GM23338 (cell line): ENCODE data around the gene PGGHG. TPM values are rescaled to one million over a fixed set of nuclear protein-coding genes. Genes with fewer than 3 reads are reported as not detected.

Source experiments
- ATAC-seq: fragments of 200-7000 bp; cut with Tn5 transposase; 3 replicates; pipeline ENCODE4 v1.9.1; 2020
- DNase-seq: peaks from one replicate; pipeline ENCODE4 v3.0.0-alpha.2; 2015; ENCODE audit warnings: low spot score
- H2AFZ ChIP-seq: fragments of 200-600 bp; sonication (generic); 2 replicates; pipeline ENCODE4 v1.8.0; 2016; ENCODE audit warnings: antibody characterized with exemption, mild to moderate bottlenecking, moderate library complexity
- H3F3A ChIP-seq: fragments of 200-600 bp; sonication (generic); replicated peaks from 2 replicates; pipeline ENCODE4 v1.8.0; 2017; ENCODE audit warnings: antibody characterized with exemption, mixed run types, low read depth
- H3K27ac ChIP-seq: fragments of 200-600 bp; sonication (generic); 2 replicates; pipeline ENCODE4 v1.6.1; 2016; ENCODE audit warnings: low read depth
- H3K27me3 ChIP-seq: fragments of 200-600 bp; sonication (generic); 2 replicates; pipeline ENCODE4 v1.8.0; 2016; ENCODE audit warnings: mild to moderate bottlenecking, mixed run types, moderate library complexity; ENCODE audit not compliant: insufficient read depth
- H3K36me3 ChIP-seq: fragments of 200-600 bp; sonication (generic); 2 replicates; pipeline ENCODE4 v1.8.0; 2016; ENCODE audit warnings: mild to moderate bottlenecking; ENCODE audit not compliant: insufficient read depth
- H3K4me1 ChIP-seq: fragments of 200-600 bp; sonication (generic); 2 replicates; pipeline ENCODE4 v1.8.0; 2016; ENCODE audit warnings: mild to moderate bottlenecking, moderate library complexity; ENCODE audit not compliant: insufficient read depth
- H3K4me2 ChIP-seq: fragments of 200-600 bp; sonication (generic); 2 replicates; pipeline ENCODE4 v1.7.1; 2017; ENCODE audit warnings: mixed run types
- H3K4me3 ChIP-seq: fragments of 200-600 bp; sonication (generic); 2 replicates; pipeline ENCODE4 v1.6.1; 2016; ENCODE audit warnings: mixed run types
- H3K79me2 ChIP-seq: fragments of 200-600 bp; sonication (generic); replicated peaks from 2 replicates; pipeline ENCODE4 v1.8.0; 2017; ENCODE audit warnings: mild to moderate bottlenecking; ENCODE audit not compliant: insufficient read depth
- H3K9me2 ChIP-seq: fragments of 200-600 bp; sonication (generic); 2 replicates; pipeline ENCODE4 v1.8.0; 2017; ENCODE audit not compliant: insufficient read depth
- H4K20me1 ChIP-seq: fragments of 200-600 bp; sonication (generic); replicated peaks from 2 replicates; pipeline ENCODE4 v1.8.0; 2017; ENCODE audit warnings: mild to moderate bottlenecking; ENCODE audit not compliant: insufficient read depth
- H3K27ac Mint-ChIP-seq: 2 replicates; pipeline ENCODE4 v1.8.0; 2020; ENCODE audit warnings: inconsistent platforms, mild to moderate bottlenecking, moderate library complexity, mixed read lengths
- H3K27me3 Mint-ChIP-seq: 3 replicates; pipeline ENCODE4 v1.8.0; 2022; ENCODE audit warnings: low read depth, mild to moderate bottlenecking, moderate library complexity, mixed read lengths, inconsistent platforms; ENCODE audit not compliant: insufficient read depth, poor library complexity
- H3K36me3 Mint-ChIP-seq: 3 replicates; pipeline ENCODE4 v1.8.0; 2021; ENCODE audit warnings: low read depth, mild to moderate bottlenecking, inconsistent platforms, moderate library complexity, mixed read lengths
- H3K4me1 Mint-ChIP-seq: 3 replicates; pipeline ENCODE4 v1.8.0; 2020; ENCODE audit warnings: mild to moderate bottlenecking, inconsistent platforms, mixed read lengths
- H3K4me3 Mint-ChIP-seq: 3 replicates; pipeline ENCODE4 v1.8.0; 2021; ENCODE audit warnings: moderate library complexity, mild to moderate bottlenecking, inconsistent platforms, mixed read lengths
- H3K9me3 Mint-ChIP-seq: 3 replicates; pipeline ENCODE4 v1.8.0; 2020; ENCODE audit warnings: moderate library complexity, mild to moderate bottlenecking, inconsistent platforms, mixed read lengths
- CREB1 ChIP-seq: fragments of 250-450 bp; sonication (Bioruptor Pico); IDR thresholded peaks from 2 replicates; pipeline ENCODE4 v1.5.0; 2020; ENCODE audit warnings: low read depth, mild to moderate bottlenecking, moderate library complexity
- CTCF ChIP-seq, 2 experiments: fragments of 200-600 bp in 1 of 2; sonication (generic) in 1 of 2; conservative IDR thresholded peaks; 2 replicates each; pipeline versions ENCODE4 v1.5.1 to v1.6.1; 2016 to 2017; ENCODE audit warnings: antibody characterized with exemption in 2 of 2, low read depth in 2 of 2, mild to moderate bottlenecking in 2 of 2, moderate library complexity in 1 of 2
- EZH2 ChIP-seq: fragments of 200-600 bp; sonication (generic); IDR thresholded peaks from one replicate; pipeline ENCODE4 v1.8.0; 2017; ENCODE audit warnings: antibody characterized with exemption, mild to moderate bottlenecking, low read depth; ENCODE audit not compliant: unreplicated experiment
- EZH2phosphoT487 ChIP-seq: fragments of 200-600 bp; sonication (generic); IDR thresholded peaks from one replicate; pipeline ENCODE4 v1.8.1; 2018; ENCODE audit warnings: antibody characterized with exemption; ENCODE audit not compliant: unreplicated experiment
- JUNB ChIP-seq: IDR thresholded peaks from one replicate; pipeline ENCODE4 v1.6.1; 2016; ENCODE audit warnings: antibody characterized with exemption; ENCODE audit not compliant: unreplicated experiment
- NANOG ChIP-seq: IDR thresholded peaks from 2 replicates; pipeline ENCODE4 v1.6.1; 2016; ENCODE audit warnings: antibody characterized with exemption, borderline replicate concordance
- POLR2AphosphoS5 ChIP-seq: IDR thresholded peaks from 2 replicates; pipeline ENCODE4 v1.6.1; 2016; ENCODE audit warnings: antibody characterized with exemption, low read depth
- REST ChIP-seq: IDR thresholded peaks from one replicate; pipeline ENCODE4 v1.6.1; 2018; ENCODE audit warnings: antibody characterized with exemption; ENCODE audit not compliant: unreplicated experiment
- STAT1 ChIP-seq: IDR thresholded peaks from one replicate; pipeline ENCODE4 v1.6.1; 2016; ENCODE audit warnings: antibody characterized with exemption; ENCODE audit not compliant: unreplicated experiment
- ZNF331 ChIP-seq: fragments of 250-450 bp; sonication (Bioruptor Pico); IDR thresholded peaks from 2 replicates; pipeline ENCODE4 v1.5.0; 2020; ENCODE audit warnings: low read depth, mild to moderate bottlenecking, moderate library complexity
- ZNF462 ChIP-seq: fragments of 250-450 bp; sonication (Bioruptor Pico); IDR thresholded peaks from 2 replicates; pipeline ENCODE4 v1.5.0; 2020; ENCODE audit warnings: mild to moderate bottlenecking, moderate library complexity
- polyA plus RNA-seq: library from polyadenylated mRNA; unstranded; fragments of >200 nt; fragmentation: Nextera tagmentation; extraction: Ambion mirVana; gene quantifications from 2 replicates; pipeline ENCODE4 v1.2.1, GENCODE V29; 2016
- total RNA-seq: library from RNA; depleted of rRNA; stranded (reverse); fragments of >200 nt; shearing (Covaris generic); gene quantifications from 2 replicates; pipeline ENCODE4 v1.2.3, GENCODE V29; 2014

Gene PGGHG
- total and polyA plus RNA-seq, 2 experiments from 2014 or later, result 24.9 to 55.8 TPM

- H3K27ac ChIP-seq, result no peak overlapping the region
- Mint-ChIP-seq H3K4me3 (no peak overlapping the region), H3K36me3 (peaks cover 75% of the 10 kb centered on the region), H3K27ac (no peak overlapping the region), H3K9me3 (no peaks in the 10 kb centered on the region), H3K27me3 (peaks cover 3% of the 10 kb centered on the region), H3K4me1 (no peaks in the 10 kb centered on the region)
- ATAC-seq, result no peak
- no peak overlapping the region for H2AFZ ChIP-seq
- no peaks in the 10 kb centered on the region for H3K4me1 ChIP-seq
- no peak overlapping the region for H3K4me2 ChIP-seq
- H3K27me3 ChIP-seq, result no peaks in the 10 kb centered on the region
- no peak overlapping the region for H3K4me3 ChIP-seq
- H3F3A ChIP-seq, result peaks cover 3% of the 10 kb centered on the region; the same call in 1 of the 2 replicates
- TF ChIP-seq REST, result no peak
- TF ChIP-seq CTCF (conservative IDR thresholded peaks at IDR 0.05; ENCODE audit: low read depth in 2 of 2), result no peak
- no peak for TF ChIP-seq NANOG
- TF ChIP-seq JUNB, result no peak
- TF ChIP-seq ZNF462 (CRISPR knock-in tag), result no peak
- TF ChIP-seq EZH2, result no peak
- no peak for TF ChIP-seq EZH2phosphoT487
- TF ChIP-seq CREB1, result no peak
- no peak for TF ChIP-seq POLR2AphosphoS5
- no peak for TF ChIP-seq ZNF331 (CRISPR knock-in tag)
- no peak for TF ChIP-seq STAT1
- no peaks in the 10 kb centered on the region for H3K9me2 ChIP-seq
- peaks cover under 1% of the 10 kb centered on the region; the same call in 1 of the 2 replicates for H3K79me2 ChIP-seq
- H3K36me3 ChIP-seq, result peaks cover 42% of the 10 kb centered on the region
- H4K20me1 ChIP-seq, result peaks cover 4% of the 10 kb centered on the region; the same call in 1 of the 2 replicates
- DNase-seq, result no peak
These were observed 44.5 kb upstream of the PGGHG start for GRCh38 chr11:244376-244775.
